ENCODE measurements around the gene RBM19.

RBM19 gene

GRCh38 chr12:113980054-113980453 lies 13.9 kb upstream of the RBM19 start:
- no peak for DNase-seq (ENCODE audit: low read depth)
- H3K4me3 ChIP-seq (ENCODE audit: control insufficient read depth, low read depth, low read length): no peak overlapping the region
- no peak for TF ChIP-seq CTCF (IDR thresholded peaks at IDR 0.05; ENCODE audit: control insufficient read depth, insufficient read depth, low read depth, low read length, missing control alignments)

- H3K4me3 ChIP-seq (ENCODE audit: control insufficient read depth, low read depth, low read length): no peak overlapping the region
- no peak for TF ChIP-seq CTCF (IDR thresholded peaks at IDR 0.05; ENCODE audit: control insufficient read depth, insufficient read depth, low read depth, low read length, missing control alignments)
Observed at GRCh38 chr12:113978080-113978479, 12.0 kb upstream of the RBM19 start.

GRCh38 chr12:113974006-113974405 lies 7.9 kb upstream of the RBM19 start:
- no peak overlapping the region for H3K4me3 ChIP-seq (ENCODE audit: control insufficient read depth, low read depth, low read length)
- no peak for DNase-seq (ENCODE audit: low read depth)
- TF ChIP-seq CTCF (IDR thresholded peaks at IDR 0.05; ENCODE audit: control insufficient read depth, insufficient read depth, low read depth, low read length, missing control alignments): no peak

More at GRCh38 chr12:113978080-113978479, 12.0 kb upstream of the RBM19 start:
- DNase-seq (ENCODE audit: low read depth): no peak

- no peak for DNase-seq (ENCODE audit: low read depth)
- no peak for TF ChIP-seq CTCF (IDR thresholded peaks at IDR 0.05; ENCODE audit: control insufficient read depth, insufficient read depth, low read depth, low read length, missing control alignments)
- no peak overlapping the region for H3K4me3 ChIP-seq (ENCODE audit: control insufficient read depth, low read depth, low read length)
Observed at GRCh38 chr12:113973109-113973904, 7.2 kb upstream of the RBM19 start.

GRCh38 chr12:113971392-113971791 lies 5.3 kb upstream of the RBM19 start:
- TF ChIP-seq CTCF (IDR thresholded peaks at IDR 0.05; ENCODE audit: control insufficient read depth, insufficient read depth, low read depth, low read length, missing control alignments): no peak
- no peak for DNase-seq (ENCODE audit: low read depth)
- no peak overlapping the region for H3K4me3 ChIP-seq (ENCODE audit: control insufficient read depth, low read depth, low read length)

GRCh38 chr12:113970211-113970610 lies 4.1 kb upstream of the RBM19 start:
- no peak overlapping the region for H3K4me3 ChIP-seq (ENCODE audit: control insufficient read depth, low read depth, low read length)
- DNase-seq (ENCODE audit: low read depth): no peak
- TF ChIP-seq CTCF (IDR thresholded peaks at IDR 0.05; ENCODE audit: control insufficient read depth, insufficient read depth, low read depth, low read length, missing control alignments): no peak
